ENCODE measurements around the gene SDK1. TPM values are rescaled to one million over a fixed set of nuclear protein-coding genes. Genes with fewer than 3 reads are reported as not detected.

Gene SDK1
- total RNA-seq, 1 donor from 2014 or later = 1.3 TPM

DNA sequence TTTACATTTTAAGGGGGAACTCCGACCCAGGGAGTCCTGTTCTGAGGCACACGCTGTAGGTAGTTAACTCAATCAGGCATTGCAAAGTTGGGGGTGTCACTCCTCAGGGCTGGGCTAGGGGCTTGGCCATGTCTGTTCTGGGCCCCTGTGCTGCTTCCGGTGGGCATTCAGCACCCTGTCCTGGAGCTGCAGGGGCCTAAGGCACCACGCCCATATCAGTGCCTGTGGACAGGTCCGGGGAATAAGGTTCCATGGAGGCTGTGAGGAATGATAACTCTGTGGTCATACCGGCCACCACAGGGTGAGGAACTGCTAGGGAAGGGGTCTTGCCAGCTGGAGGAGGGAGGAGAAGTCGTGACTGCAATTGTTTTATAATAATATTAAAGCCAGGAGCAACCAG is 842.0 kb downstream of the SDK1 start:
- Mint-ChIP-seq H3K4me3 (no peak overlapping the region), H3K27me3 (peaks cover 15% of the 10 kb centered on the region), H3K36me3 (ENCODE audit: low read depth) (no peaks in the 10 kb centered on the region), H3K4me1 (no peaks in the 10 kb centered on the region), H3K27ac (no peak overlapping the region), H3K9me3 (no peaks in the 10 kb centered on the region)
- ATAC-seq (ENCODE audit: low read depth) (no peak), DNase-seq (no peak)
- TF ChIP-seq, protein P1, sequence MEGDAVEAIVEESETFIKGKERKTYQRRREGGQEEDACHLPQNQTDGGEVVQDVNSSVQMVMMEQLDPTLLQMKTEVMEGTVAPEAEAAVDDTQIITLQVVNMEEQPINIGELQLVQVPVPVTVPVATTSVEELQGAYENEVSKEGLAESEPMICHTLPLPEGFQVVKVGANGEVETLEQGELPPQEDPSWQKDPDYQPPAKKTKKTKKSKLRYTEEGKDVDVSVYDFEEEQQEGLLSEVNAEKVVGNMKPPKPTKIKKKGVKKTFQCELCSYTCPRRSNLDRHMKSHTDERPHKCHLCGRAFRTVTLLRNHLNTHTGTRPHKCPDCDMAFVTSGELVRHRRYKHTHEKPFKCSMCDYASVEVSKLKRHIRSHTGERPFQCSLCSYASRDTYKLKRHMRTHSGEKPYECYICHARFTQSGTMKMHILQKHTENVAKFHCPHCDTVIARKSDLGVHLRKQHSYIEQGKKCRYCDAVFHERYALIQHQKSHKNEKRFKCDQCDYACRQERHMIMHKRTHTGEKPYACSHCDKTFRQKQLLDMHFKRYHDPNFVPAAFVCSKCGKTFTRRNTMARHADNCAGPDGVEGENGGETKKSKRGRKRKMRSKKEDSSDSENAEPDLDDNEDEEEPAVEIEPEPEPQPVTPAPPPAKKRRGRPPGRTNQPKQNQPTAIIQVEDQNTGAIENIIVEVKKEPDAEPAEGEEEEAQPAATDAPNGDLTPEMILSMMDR (IDR thresholded peaks at IDR 0.05) = no peak
- CTCF ChIA-PET = no interaction called here
- POLR2A ChIA-PET = no interaction called here
- intact Hi-C loops (cut with micrococcal nuclease) = no loop called here

DNA sequence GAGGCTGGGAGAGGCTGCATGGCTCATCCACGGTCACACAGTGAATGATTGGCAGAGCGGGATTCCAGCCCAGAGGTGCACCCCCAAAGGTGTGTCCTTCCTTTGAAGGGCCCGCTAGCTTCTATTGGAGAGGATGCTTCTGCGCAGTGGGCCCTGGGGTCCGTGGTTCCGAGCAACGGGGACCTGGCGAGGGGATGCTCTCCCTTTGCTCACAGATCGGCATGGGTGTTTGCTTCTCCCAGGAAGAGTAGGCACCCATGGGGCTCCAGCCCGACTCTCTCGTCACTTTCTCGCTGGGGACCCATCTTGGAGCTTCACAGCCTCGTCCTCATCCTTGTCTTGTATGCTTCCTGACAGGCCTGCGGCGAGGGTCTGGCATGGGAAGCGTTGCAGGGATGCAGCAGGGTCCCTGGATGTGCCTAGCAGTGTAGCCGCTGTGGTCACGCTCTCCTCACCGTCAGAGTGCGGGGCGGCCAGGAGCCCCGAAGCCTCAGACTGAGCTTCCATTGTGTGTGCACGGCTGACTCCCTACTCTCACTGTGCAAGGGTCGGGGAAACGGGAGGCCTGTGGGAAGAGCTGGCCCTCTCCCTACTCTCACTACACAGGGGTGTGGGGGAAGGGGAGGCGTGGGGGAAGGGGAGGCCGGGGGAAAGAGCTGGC is 842.6 kb downstream of the SDK1 start:
- Mint-ChIP-seq H3K36me3 (ENCODE audit: low read depth) (no peaks in the 10 kb centered on the region), H3K27ac (no peak overlapping the region), H3K9me3 (no peaks in the 10 kb centered on the region), H3K27me3 (peaks cover 15% of the 10 kb centered on the region), H3K4me3 (no peak overlapping the region), H3K4me1 (no peaks in the 10 kb centered on the region)
- ChIA-PET CTCF (no interaction called here), POLR2A (no interaction called here)
- DNase-seq (no peak), ATAC-seq (ENCODE audit: low read depth) (no peak)
- intact Hi-C loops (cut with micrococcal nuclease) = no loop called here
- TF ChIP-seq, protein P1 (IDR thresholded peaks at IDR 0.05) = no peak

DNA sequence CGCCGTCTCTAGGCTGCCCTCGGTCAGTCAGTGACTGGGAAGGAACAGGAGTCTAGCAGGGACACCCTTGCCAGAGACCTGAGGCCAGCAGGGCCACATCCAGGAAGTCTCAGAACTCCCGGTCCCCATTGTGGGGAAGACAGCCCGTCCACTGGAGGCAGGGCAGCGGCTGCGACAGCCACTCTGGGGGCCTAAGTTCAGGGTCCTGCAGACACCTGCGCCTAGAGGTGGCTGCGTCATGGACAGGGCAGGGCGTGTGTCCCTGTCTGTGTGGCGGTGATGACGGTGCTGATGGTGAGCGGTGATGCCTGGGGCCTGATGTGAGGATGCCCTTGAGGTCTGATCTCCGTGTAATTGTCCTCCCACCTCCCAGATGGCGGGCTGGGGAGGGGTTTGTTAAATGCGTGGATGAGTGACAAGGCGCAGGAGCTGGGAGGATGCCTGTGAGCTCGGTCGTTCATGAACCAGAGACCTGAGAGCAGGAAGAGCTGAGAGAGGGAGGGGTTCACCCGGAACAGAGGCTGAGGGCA is 843.2 kb downstream of the SDK1 start:
- no peaks in the 10 kb centered on the region for H3K4me1 Mint-ChIP-seq
- TF ChIP-seq, protein P1 (IDR thresholded peaks at IDR 0.05) = no peak
- no peaks in the 10 kb centered on the region for H3K36me3 Mint-ChIP-seq (ENCODE audit: low read depth)
- DNase-seq (no peak), ATAC-seq (ENCODE audit: low read depth) (no peak)
- H3K9me3 Mint-ChIP-seq = no peaks in the 10 kb centered on the region
- POLR2A ChIA-PET = no interaction called here
- CTCF ChIA-PET = no interaction called here
- peaks cover 15% of the 10 kb centered on the region for H3K27me3 Mint-ChIP-seq
- H3K27ac Mint-ChIP-seq = no peak overlapping the region
- H3K4me3 Mint-ChIP-seq = no peak overlapping the region
- intact Hi-C loops (cut with micrococcal nuclease) = no loop called here

DNA sequence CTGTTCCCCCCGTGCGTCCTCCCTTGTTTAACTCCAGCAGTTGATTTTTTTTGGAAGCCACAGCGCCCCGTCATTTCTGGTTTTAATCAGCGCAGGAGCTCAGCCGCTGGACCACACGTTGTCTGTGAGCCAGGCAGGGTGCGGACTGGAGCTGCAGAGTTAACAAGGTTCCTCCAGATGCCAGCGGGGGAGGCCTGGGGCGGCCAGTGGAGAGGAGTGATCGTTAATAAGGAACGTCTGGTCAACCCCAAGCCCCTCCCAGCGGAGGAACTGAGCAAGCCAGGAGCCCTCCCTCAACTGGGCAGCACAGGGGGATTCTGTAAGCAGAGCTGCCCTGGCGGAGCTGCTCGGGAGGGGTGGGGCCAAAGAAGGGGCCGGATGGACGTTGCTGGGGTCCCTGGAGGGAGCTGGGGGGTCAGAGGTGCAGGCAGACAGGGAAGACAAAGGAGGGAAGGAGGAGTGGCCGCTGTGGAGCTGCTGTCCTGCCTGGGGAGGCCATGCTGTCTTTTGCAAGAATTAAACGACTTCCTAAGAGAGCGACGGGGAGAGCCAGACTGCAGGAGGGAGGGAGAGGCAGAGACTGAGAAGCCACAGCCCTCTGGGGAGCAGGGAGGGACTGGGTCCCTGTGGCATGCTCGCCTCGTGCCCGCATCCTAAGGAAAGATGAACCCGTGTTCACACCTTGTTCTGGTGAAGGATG is 843.9 kb downstream of the SDK1 start:
- ChIA-PET CTCF (no interaction called here), POLR2A (no interaction called here)
- no peaks in the 10 kb centered on the region for H3K4me1 Mint-ChIP-seq
- ATAC-seq (ENCODE audit: low read depth) (no peak), DNase-seq (no peak)
- H3K27me3 Mint-ChIP-seq = peaks cover 15% of the 10 kb centered on the region
- H3K4me3 Mint-ChIP-seq = no peak overlapping the region
- TF ChIP-seq, protein P1 (IDR thresholded peaks at IDR 0.05) = no peak
- H3K36me3 Mint-ChIP-seq (ENCODE audit: low read depth) = no peaks in the 10 kb centered on the region
- intact Hi-C loops (cut with micrococcal nuclease) = no loop called here
- H3K27ac Mint-ChIP-seq = no peak overlapping the region
- no peaks in the 10 kb centered on the region for H3K9me3 Mint-ChIP-seq

DNA sequence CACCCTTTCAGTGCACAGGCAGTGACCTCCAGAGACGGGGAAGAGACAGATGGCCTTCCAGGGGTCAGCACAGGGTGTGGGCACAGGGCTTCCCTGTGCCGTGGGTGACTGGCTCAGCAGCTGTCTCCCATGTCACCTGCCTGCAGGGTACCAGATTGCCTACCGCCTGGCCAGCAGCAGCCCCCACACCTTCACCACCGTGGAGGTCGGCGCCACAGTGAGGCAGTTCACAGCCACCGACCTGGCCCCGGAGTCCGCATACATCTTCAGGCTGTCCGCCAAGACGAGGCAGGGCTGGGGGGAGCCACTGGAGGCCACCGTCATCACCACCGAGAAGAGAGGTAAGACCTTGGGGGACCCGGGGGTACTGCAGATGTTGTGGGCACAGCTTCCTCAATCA is 844.5 kb downstream of the SDK1 start:
- H3K27me3 Mint-ChIP-seq = peaks cover 15% of the 10 kb centered on the region
- H3K9me3 Mint-ChIP-seq = no peaks in the 10 kb centered on the region
- no peak for ATAC-seq (ENCODE audit: low read depth)
- ChIA-PET CTCF (no interaction called here), POLR2A (no interaction called here)
- H3K36me3 Mint-ChIP-seq (ENCODE audit: low read depth) = no peaks in the 10 kb centered on the region
- intact Hi-C loops (cut with micrococcal nuclease) = no loop called here
- H3K4me1 Mint-ChIP-seq = no peaks in the 10 kb centered on the region
- no peak overlapping the region for H3K27ac Mint-ChIP-seq
- no peak for DNase-seq
- no peak overlapping the region for H3K4me3 Mint-ChIP-seq
- TF ChIP-seq, protein P1 (IDR thresholded peaks at IDR 0.05) = no peak

Data from activated B cell treated with CpG ODN at 0.5 μM for 24 hours (primary cell).